H1 (cell line): ENCODE measurements around the gene TBX21. TPM values are rescaled to one million over a fixed set of nuclear protein-coding genes. Genes with fewer than 3 reads are reported as not detected.

Experiments used
- CTCF ChIA-PET: fragments of 300-600 bp; sonication (Branson Sonifier 250); formaldehyde crosslinking; loops from one replicate; lab custom pipeline; 2021; ENCODE audit not compliant: partially characterized antibody; lab: Charles Lee
- POLR2A ChIA-PET: fragments of 300-600 bp; sonication (Branson Sonifier 250); formaldehyde crosslinking; loops from one replicate; lab custom pipeline; 2021; ENCODE audit warnings: inconsistent platforms; ENCODE audit not compliant: partially characterized antibody; lab: Charles Lee
- DNase-seq, 2 experiments: peaks; one replicate each; pipeline versions ENCODE4 v3.0.0 to v3.0.0-alpha.2; 2010 to 2022; ENCODE audit warnings: low spot score in 2 of 2, low read depth in 1 of 2, mixed read lengths in 1 of 2
- FAIRE-seq: peaks from 2 replicates; lab custom pipeline; 2011; peaks lifted over from hg19 to GRCh38; lab: Jason Lieb, UNC
- H2AFZ ChIP-seq: 2 replicates; pipeline ENCODE4 v1.8.1; 2012; ENCODE audit warnings: low read length, inconsistent platforms
- H2AK5ac ChIP-seq: 2 replicates; pipeline ENCODE4 v1.6.1; 2013; ENCODE audit warnings: low read depth, low read length
- H2BK120ac ChIP-seq: replicated peaks from 2 replicates; pipeline ENCODE3; 2013; ENCODE audit warnings: low read depth, low read length, inconsistent platforms
- H2BK12ac ChIP-seq: 2 replicates; pipeline ENCODE4 v1.6.1; 2013; ENCODE audit warnings: low read depth, low read length
- H2BK15ac ChIP-seq: 2 replicates; pipeline ENCODE4 v1.6.1; 2013; ENCODE audit warnings: low read length
- H2BK20ac ChIP-seq: 2 replicates; pipeline ENCODE4 v1.6.1; 2013; ENCODE audit warnings: low read length
- H2BK5ac ChIP-seq: 2 replicates; pipeline ENCODE4 v1.6.1; 2013; ENCODE audit warnings: low read depth, low read length
- H3K14ac ChIP-seq: 2 replicates; pipeline ENCODE4 v1.6.1; 2013; ENCODE audit warnings: inconsistent platforms; ENCODE audit not compliant: insufficient read length
- H3K18ac ChIP-seq: 2 replicates; pipeline ENCODE4 v1.6.1; 2013; ENCODE audit warnings: low read length; ENCODE audit errors: extremely low read depth
- H3K23ac ChIP-seq: 2 replicates; pipeline ENCODE4 v1.6.1; 2013; ENCODE audit warnings: inconsistent platforms; ENCODE audit not compliant: insufficient read length
- H3K23me2 ChIP-seq: 2 replicates; pipeline ENCODE4 v1.6.1; 2013; ENCODE audit warnings: low read depth, low read length
- H3K27ac ChIP-seq: 2 replicates; pipeline ENCODE4 v1.6.1; 2011; ENCODE audit warnings: low read depth, low read length, inconsistent platforms
- H3K27me3 ChIP-seq, 4 experiments: replicated peaks in 1 of 4; 1 replicate in 1 of 4; 2 replicates in 3 of 4; pipeline versions ENCODE4 v1.6.1 to v1.8.1; 2011 to 2013; ENCODE audit warnings: low read length in 3 of 4, mild to moderate bottlenecking in 3 of 4, inconsistent platforms in 2 of 4, mixed read lengths in 2 of 4, moderate library complexity in 1 of 4; ENCODE audit not compliant: control insufficient read depth in 3 of 4, insufficient read depth in 3 of 4; ENCODE audit errors: extremely low read depth in 1 of 4
- H3K36me3 ChIP-seq, 4 experiments: 2 replicates each; pipeline versions ENCODE4 v1.6.1 to v1.8.1; 2011 to 2013; ENCODE audit warnings: mild to moderate bottlenecking in 4 of 4, low read length in 3 of 4, moderate library complexity in 2 of 4, control low read depth in 1 of 4, inconsistent platforms in 1 of 4; ENCODE audit not compliant: insufficient read depth in 4 of 4, control insufficient read depth in 2 of 4
- H3K4ac ChIP-seq: replicated peaks from 2 replicates; pipeline ENCODE3; 2013; ENCODE audit warnings: low read length, low read depth, mixed read lengths, inconsistent platforms; ENCODE audit not compliant: insufficient read length
- H3K4me1 ChIP-seq, 4 experiments: replicated peaks in 1 of 4; 1 replicate in 1 of 4; 2 replicates in 3 of 4; pipeline versions ENCODE4 v1.6.1 to v1.8.1; 2011 to 2013; ENCODE audit warnings: low read length in 3 of 4, inconsistent platforms in 2 of 4, mixed read lengths in 1 of 4; ENCODE audit not compliant: insufficient read depth in 4 of 4, control insufficient read depth in 3 of 4
- H3K4me2 ChIP-seq, 2 experiments: 2 replicates each; pipeline versions ENCODE4 v1.6.1 to v1.8.1; 2011 to 2013; ENCODE audit warnings: low read depth in 2 of 2, low read length in 2 of 2, control low read depth in 1 of 2, inconsistent platforms in 1 of 2, mild to moderate bottlenecking in 1 of 2; ENCODE audit not compliant: insufficient read depth in 1 of 2
- H3K4me3 ChIP-seq, 4 experiments: fragments of 200-600, 300-600 bp in 1 of 4; sonication (generic), shearing (Covaris generic), sonication (Bioruptor Twin) in 1 of 4; 2 replicates each; pipeline versions ENCODE4 v1.5.1 to v1.8.1; 2011 to 2016; ENCODE audit warnings: low read length in 4 of 4, low read depth in 3 of 4, control low read depth in 2 of 4, inconsistent platforms in 2 of 4, mild to moderate bottlenecking in 2 of 4, mixed read lengths in 1 of 4, moderate library complexity in 1 of 4; ENCODE audit not compliant: insufficient read depth in 2 of 4; ENCODE audit errors: extremely low read depth in 1 of 4
- H3K56ac ChIP-seq: replicated peaks from 2 replicates; pipeline ENCODE3; 2013; ENCODE audit warnings: low read depth, mild to moderate bottlenecking, mixed read lengths, low read length, inconsistent platforms; ENCODE audit not compliant: insufficient read length
- H3K79me1 ChIP-seq: 2 replicates; pipeline ENCODE4 v1.6.1; 2013; ENCODE audit warnings: low read depth, low read length, control low read depth
- H3K79me2 ChIP-seq, 2 experiments: 2 replicates each; pipeline versions ENCODE4 v1.6.1 to v1.8.1; 2012 to 2013; ENCODE audit warnings: low read length in 2 of 2, mild to moderate bottlenecking in 2 of 2, inconsistent platforms in 1 of 2; ENCODE audit not compliant: insufficient read depth in 2 of 2, control insufficient read depth in 1 of 2
- H3K9ac ChIP-seq, 4 experiments: replicated peaks in 1 of 4; 1 replicate in 1 of 4; 2 replicates in 3 of 4; pipeline versions ENCODE4 v1.6.1 to v1.8.1; 2011 to 2013; ENCODE audit warnings: low read depth in 3 of 4, low read length in 3 of 4, control low read depth in 2 of 4, mild to moderate bottlenecking in 2 of 4, moderate library complexity in 2 of 4, inconsistent platforms in 1 of 4; ENCODE audit errors: extremely low read depth in 1 of 4
- H3K9me3 ChIP-seq, 2 experiments: 2 replicates each; pipeline versions ENCODE4 v1.6.1 to v1.8.1; 2012 to 2013; ENCODE audit warnings: mild to moderate bottlenecking in 2 of 2, moderate library complexity in 2 of 2, control low read depth in 1 of 2, inconsistent platforms in 1 of 2, low read depth in 1 of 2, low read length in 1 of 2, mixed read lengths in 1 of 2; ENCODE audit not compliant: insufficient read depth in 2 of 2
- H4K20me1 ChIP-seq, 2 experiments: replicated peaks in 1 of 2; 2 replicates each; pipeline versions ENCODE3 to v1.8.1; 2011 to 2013; ENCODE audit warnings: inconsistent platforms in 2 of 2, low read length in 2 of 2, mild to moderate bottlenecking in 1 of 2; ENCODE audit not compliant: insufficient read depth in 2 of 2, control insufficient read depth in 1 of 2
- H4K5ac ChIP-seq: 2 replicates; pipeline ENCODE4 v1.6.1; 2013; ENCODE audit warnings: low read length, low read depth, mixed read lengths, inconsistent platforms; ENCODE audit not compliant: insufficient read length
- H4K8ac ChIP-seq: 2 replicates; pipeline ENCODE4 v1.8.0; 2013; ENCODE audit warnings: mild to moderate bottlenecking, moderate library complexity, low read length, inconsistent platforms; ENCODE audit not compliant: insufficient read depth; ENCODE audit errors: extremely low read depth
- H4K91ac ChIP-seq: replicated peaks from 2 replicates; pipeline ENCODE3; 2013; ENCODE audit warnings: low read length, mixed read lengths, inconsistent platforms; ENCODE audit not compliant: insufficient read length
- CREB1 ChIP-seq: IDR thresholded peaks from 2 replicates; pipeline ENCODE4 v1.6.1; 2012; ENCODE audit warnings: inconsistent platforms
- GABPA ChIP-seq: IDR thresholded peaks from 2 replicates; pipeline ENCODE4 v1.6.1; 2011; ENCODE audit warnings: mild to moderate bottlenecking, low read length, moderate library complexity, borderline replicate concordance; ENCODE audit not compliant: insufficient read depth
- KDM1A ChIP-seq: fragments of 200-600, 300-600 bp; sonication (generic); IDR thresholded peaks from 2 replicates; pipeline ENCODE4 v1.7.1; 2016; ENCODE audit warnings: mild to moderate bottlenecking, low read length, borderline replicate concordance
- WGBS, 2 experiments: shearing (Covaris generic) in 1 of 2; methylation state at CpG; one replicate each; pipeline versions ENCODE4 v1.1.6 to v1.1.7; 2013 to 2015; ENCODE audit warnings: low lambda C conversion rate in 2 of 2, mixed read lengths in 2 of 2, inconsistent platforms in 1 of 2, low coverage in 1 of 2, missing lambda C conversion rate in 1 of 2; ENCODE audit not compliant: insufficient replicate concordance in 2 of 2, insufficient coverage in 1 of 2, insufficient read length in 1 of 2; ENCODE audit errors: extremely low coverage in 1 of 2, missing lambda C conversion rate in 1 of 2; 5-methylcytosine and 5-hydroxymethylcytosine counted together
- polyA plus RNA-seq, 7 experiments: library from polyadenylated mRNA; depleted of rRNA in 3 of 7; stranded (reverse) in 5 of 7; unstranded in 2 of 7; fragments of >200 nt in 5 of 7; fragments of 200-250 nt in 2 of 7; gene quantifications; 1 replicate in 5 of 7; 2 replicates in 1 of 7; 4 replicates in 1 of 7; pipeline versions ENCODE4 v1.2.1 to v1.2.3, GENCODE V29; 2011 to 2013; ENCODE audit warnings: missing spikeins in 2 of 7, mixed read lengths in 2 of 7
- total RNA-seq: library from RNA; stranded (reverse); fragmentation: NEBNext Ultra II Directional; extraction: Animal tissue kit (Norgen Biotek cat#: 25700); gene quantifications from 2 replicates; pipeline ENCODE4 v1.2.1, GENCODE V29; 2021

TBX21 gene
- total and polyA plus RNA-seq, 2 of the 8 experiments (the other 6 are each of a cell fraction or from before 2014, with no cell fraction given), result not detected

GRCh38 chr17:47735536-47736011, 2.5 kb downstream of the TBX21 start:
- peaks cover 28 to 58% (median 50%) of the 10 kb centered on the region in 4 experiments for H3K27me3 ChIP-seq
- no peaks in the 10 kb centered on the region for H3K79me2 ChIP-seq
- H2BK5ac ChIP-seq, result no peak overlapping the region
- H3K23ac ChIP-seq, result no peak overlapping the region
- H3K4me3 ChIP-seq, result no peak overlapping the region
- no peak overlapping the region for H2BK20ac ChIP-seq
- no peak overlapping the region for H4K8ac ChIP-seq
- no peak overlapping the region for H4K91ac ChIP-seq
- H3K36me3 ChIP-seq, result peaks cover 0 to 4% (median 0%) of the 10 kb centered on the region in 4 experiments; a peak in 1 of 8 replicates
- peaks cover 9% of the 10 kb centered on the region for H3K23me2 ChIP-seq
- peaks cover 0 to 3% (median 1%) of the 10 kb centered on the region in 4 experiments; a peak in 2 of 7 replicates for H3K4me1 ChIP-seq
- H3K4me2 ChIP-seq, result no peak overlapping the region
- no peak overlapping the region for H3K4ac ChIP-seq
- H2BK120ac ChIP-seq, result no peak overlapping the region
- no peak overlapping the region for H2AK5ac ChIP-seq
- no peaks in the 10 kb centered on the region for H3K9me3 ChIP-seq
- no peaks in the 10 kb centered on the region for H3K79me1 ChIP-seq
- H3K27ac ChIP-seq, result no peak overlapping the region
- no peak overlapping the region for H3K56ac ChIP-seq
- no peak overlapping the region for H2BK12ac ChIP-seq
- no peak overlapping the region for H4K5ac ChIP-seq
- no peak overlapping the region for H3K9ac ChIP-seq
- CTCF ChIA-PET, result interaction anchor here (1.2 to 24.7 kb wide), 5 partner anchors 10 to 34 kb away, joined by 3 to 441 read pairs (median 6); partner anchors contain the start of gene TBKBP1
- H3K14ac ChIP-seq, result no peak overlapping the region
- FAIRE-seq (no peak), DNase-seq (no peak)
- POLR2A ChIA-PET, result interaction anchor here (0.9 kb wide), 1 partner anchor 53 kb away, joined by 6 read pairs; no protein-coding TSS in a partner anchor
- peak overlapping the region; percentile 31; the same call in 1 of the 2 replicates for H2BK15ac ChIP-seq
- no peak overlapping the region for H3K18ac ChIP-seq
- H2AFZ ChIP-seq, result no peak overlapping the region
- peaks cover 0 to 2% of the 10 kb centered on the region in 2 experiments for H4K20me1 ChIP-seq
- 83% methylated on average over 3 of the region's 3 CpGs; no CpG with 5 or more reads in 1 of the 2 experiments for WGBS, 2 experiments
- no peak for TF ChIP-seq KDM1A
- no peak for TF ChIP-seq GABPA
- no peak for TF ChIP-seq CREB1
